H1 (cell line): ENCODE measurements around the gene MAP2K5. TPM values are rescaled to one million over a fixed set of nuclear protein-coding genes. Genes with fewer than 3 reads are reported as not detected.

Experiments
- CTCF ChIA-PET: fragments of 300-600 bp; sonication (Branson Sonifier 250); formaldehyde crosslinking; loops from one replicate; lab custom pipeline; 2021; ENCODE audit not compliant: partially characterized antibody; lab: Charles Lee
- POLR2A ChIA-PET: fragments of 300-600 bp; sonication (Branson Sonifier 250); formaldehyde crosslinking; loops from one replicate; lab custom pipeline; 2021; ENCODE audit warnings: inconsistent platforms; ENCODE audit not compliant: partially characterized antibody; lab: Charles Lee
- DNase-seq, 2 experiments: peaks; one replicate each; pipeline versions ENCODE4 v3.0.0 to v3.0.0-alpha.2; 2010 to 2022; ENCODE audit warnings: low spot score in 2 of 2, low read depth in 1 of 2, mixed read lengths in 1 of 2
- FAIRE-seq: peaks from 2 replicates; lab custom pipeline; 2011; peaks lifted over from hg19 to GRCh38; lab: Jason Lieb, UNC
- H2AFZ ChIP-seq: 2 replicates; pipeline ENCODE4 v1.8.1; 2012; ENCODE audit warnings: low read length, inconsistent platforms
- H2AK5ac ChIP-seq: 2 replicates; pipeline ENCODE4 v1.6.1; 2013; ENCODE audit warnings: low read depth, low read length
- H2BK120ac ChIP-seq: replicated peaks from 2 replicates; pipeline ENCODE3; 2013; ENCODE audit warnings: low read depth, low read length, inconsistent platforms
- H2BK12ac ChIP-seq: 2 replicates; pipeline ENCODE4 v1.6.1; 2013; ENCODE audit warnings: low read depth, low read length
- H2BK15ac ChIP-seq: 2 replicates; pipeline ENCODE4 v1.6.1; 2013; ENCODE audit warnings: low read length
- H2BK20ac ChIP-seq: 2 replicates; pipeline ENCODE4 v1.6.1; 2013; ENCODE audit warnings: low read length
- H2BK5ac ChIP-seq: 2 replicates; pipeline ENCODE4 v1.6.1; 2013; ENCODE audit warnings: low read depth, low read length
- H3K14ac ChIP-seq: 2 replicates; pipeline ENCODE4 v1.6.1; 2013; ENCODE audit warnings: inconsistent platforms; ENCODE audit not compliant: insufficient read length
- H3K18ac ChIP-seq: 2 replicates; pipeline ENCODE4 v1.6.1; 2013; ENCODE audit warnings: low read length; ENCODE audit errors: extremely low read depth
- H3K23ac ChIP-seq: 2 replicates; pipeline ENCODE4 v1.6.1; 2013; ENCODE audit warnings: inconsistent platforms; ENCODE audit not compliant: insufficient read length
- H3K23me2 ChIP-seq: 2 replicates; pipeline ENCODE4 v1.6.1; 2013; ENCODE audit warnings: low read depth, low read length
- H3K27ac ChIP-seq: 2 replicates; pipeline ENCODE4 v1.6.1; 2011; ENCODE audit warnings: low read depth, low read length, inconsistent platforms
- H3K27me3 ChIP-seq, 4 experiments: replicated peaks in 1 of 4; 1 replicate in 1 of 4; 2 replicates in 3 of 4; pipeline versions ENCODE4 v1.6.1 to v1.8.1; 2011 to 2013; ENCODE audit warnings: low read length in 3 of 4, mild to moderate bottlenecking in 3 of 4, inconsistent platforms in 2 of 4, mixed read lengths in 2 of 4, moderate library complexity in 1 of 4; ENCODE audit not compliant: control insufficient read depth in 3 of 4, insufficient read depth in 3 of 4; ENCODE audit errors: extremely low read depth in 1 of 4
- H3K36me3 ChIP-seq, 4 experiments: 2 replicates each; pipeline versions ENCODE4 v1.6.1 to v1.8.1; 2011 to 2013; ENCODE audit warnings: mild to moderate bottlenecking in 4 of 4, low read length in 3 of 4, moderate library complexity in 2 of 4, control low read depth in 1 of 4, inconsistent platforms in 1 of 4; ENCODE audit not compliant: insufficient read depth in 4 of 4, control insufficient read depth in 2 of 4
- H3K4ac ChIP-seq: replicated peaks from 2 replicates; pipeline ENCODE3; 2013; ENCODE audit warnings: low read length, low read depth, mixed read lengths, inconsistent platforms; ENCODE audit not compliant: insufficient read length
- H3K4me1 ChIP-seq, 4 experiments: replicated peaks in 1 of 4; 1 replicate in 1 of 4; 2 replicates in 3 of 4; pipeline versions ENCODE4 v1.6.1 to v1.8.1; 2011 to 2013; ENCODE audit warnings: low read length in 3 of 4, inconsistent platforms in 2 of 4, mixed read lengths in 1 of 4; ENCODE audit not compliant: insufficient read depth in 4 of 4, control insufficient read depth in 3 of 4
- H3K4me2 ChIP-seq, 2 experiments: 2 replicates each; pipeline versions ENCODE4 v1.6.1 to v1.8.1; 2011 to 2013; ENCODE audit warnings: low read depth in 2 of 2, low read length in 2 of 2, control low read depth in 1 of 2, inconsistent platforms in 1 of 2, mild to moderate bottlenecking in 1 of 2; ENCODE audit not compliant: insufficient read depth in 1 of 2
- H3K4me3 ChIP-seq, 4 experiments: fragments of 200-600, 300-600 bp in 1 of 4; sonication (generic), shearing (Covaris generic), sonication (Bioruptor Twin) in 1 of 4; 2 replicates each; pipeline versions ENCODE4 v1.5.1 to v1.8.1; 2011 to 2016; ENCODE audit warnings: low read length in 4 of 4, low read depth in 3 of 4, control low read depth in 2 of 4, inconsistent platforms in 2 of 4, mild to moderate bottlenecking in 2 of 4, mixed read lengths in 1 of 4, moderate library complexity in 1 of 4; ENCODE audit not compliant: insufficient read depth in 2 of 4; ENCODE audit errors: extremely low read depth in 1 of 4
- H3K56ac ChIP-seq: replicated peaks from 2 replicates; pipeline ENCODE3; 2013; ENCODE audit warnings: low read depth, mild to moderate bottlenecking, mixed read lengths, low read length, inconsistent platforms; ENCODE audit not compliant: insufficient read length
- H3K79me1 ChIP-seq: 2 replicates; pipeline ENCODE4 v1.6.1; 2013; ENCODE audit warnings: low read depth, low read length, control low read depth
- H3K79me2 ChIP-seq, 2 experiments: 2 replicates each; pipeline versions ENCODE4 v1.6.1 to v1.8.1; 2012 to 2013; ENCODE audit warnings: low read length in 2 of 2, mild to moderate bottlenecking in 2 of 2, inconsistent platforms in 1 of 2; ENCODE audit not compliant: insufficient read depth in 2 of 2, control insufficient read depth in 1 of 2
- H3K9ac ChIP-seq, 4 experiments: replicated peaks in 1 of 4; 1 replicate in 1 of 4; 2 replicates in 3 of 4; pipeline versions ENCODE4 v1.6.1 to v1.8.1; 2011 to 2013; ENCODE audit warnings: low read depth in 3 of 4, low read length in 3 of 4, control low read depth in 2 of 4, mild to moderate bottlenecking in 2 of 4, moderate library complexity in 2 of 4, inconsistent platforms in 1 of 4; ENCODE audit errors: extremely low read depth in 1 of 4
- H3K9me3 ChIP-seq, 2 experiments: 2 replicates each; pipeline versions ENCODE4 v1.6.1 to v1.8.1; 2012 to 2013; ENCODE audit warnings: mild to moderate bottlenecking in 2 of 2, moderate library complexity in 2 of 2, control low read depth in 1 of 2, inconsistent platforms in 1 of 2, low read depth in 1 of 2, low read length in 1 of 2, mixed read lengths in 1 of 2; ENCODE audit not compliant: insufficient read depth in 2 of 2
- H4K20me1 ChIP-seq, 2 experiments: replicated peaks in 1 of 2; 2 replicates each; pipeline versions ENCODE3 to v1.8.1; 2011 to 2013; ENCODE audit warnings: inconsistent platforms in 2 of 2, low read length in 2 of 2, mild to moderate bottlenecking in 1 of 2; ENCODE audit not compliant: insufficient read depth in 2 of 2, control insufficient read depth in 1 of 2
- H4K5ac ChIP-seq: 2 replicates; pipeline ENCODE4 v1.6.1; 2013; ENCODE audit warnings: low read length, low read depth, mixed read lengths, inconsistent platforms; ENCODE audit not compliant: insufficient read length
- H4K8ac ChIP-seq: 2 replicates; pipeline ENCODE4 v1.8.0; 2013; ENCODE audit warnings: mild to moderate bottlenecking, moderate library complexity, low read length, inconsistent platforms; ENCODE audit not compliant: insufficient read depth; ENCODE audit errors: extremely low read depth
- H4K91ac ChIP-seq: replicated peaks from 2 replicates; pipeline ENCODE3; 2013; ENCODE audit warnings: low read length, mixed read lengths, inconsistent platforms; ENCODE audit not compliant: insufficient read length
- E2F6 ChIP-seq: IDR thresholded peaks from 2 replicates; pipeline ENCODE4 v1.6.1; 2012; ENCODE audit warnings: inconsistent platforms
- WGBS, 2 experiments: shearing (Covaris generic) in 1 of 2; methylation state at CpG; one replicate each; pipeline versions ENCODE4 v1.1.6 to v1.1.7; 2013 to 2015; ENCODE audit warnings: low lambda C conversion rate in 2 of 2, mixed read lengths in 2 of 2, inconsistent platforms in 1 of 2, low coverage in 1 of 2, missing lambda C conversion rate in 1 of 2; ENCODE audit not compliant: insufficient replicate concordance in 2 of 2, insufficient coverage in 1 of 2, insufficient read length in 1 of 2; ENCODE audit errors: extremely low coverage in 1 of 2, missing lambda C conversion rate in 1 of 2; 5-methylcytosine and 5-hydroxymethylcytosine counted together
- polyA plus RNA-seq, 7 experiments: library from polyadenylated mRNA; depleted of rRNA in 3 of 7; stranded (reverse) in 5 of 7; unstranded in 2 of 7; fragments of >200 nt in 5 of 7; fragments of 200-250 nt in 2 of 7; gene quantifications; 1 replicate in 5 of 7; 2 replicates in 1 of 7; 4 replicates in 1 of 7; pipeline versions ENCODE4 v1.2.1 to v1.2.3, GENCODE V29; 2011 to 2013; ENCODE audit warnings: missing spikeins in 2 of 7, mixed read lengths in 2 of 7
- total RNA-seq: library from RNA; stranded (reverse); fragmentation: NEBNext Ultra II Directional; extraction: Animal tissue kit (Norgen Biotek cat#: 25700); gene quantifications from 2 replicates; pipeline ENCODE4 v1.2.1, GENCODE V29; 2021

Gene MAP2K5
- total and polyA plus RNA-seq, 2 of the 8 experiments (the other 6 are each of a cell fraction or from before 2014, with no cell fraction given): 4.4 to 15.8 TPM

- Histone ChIP-seq H2BK15ac (no peak overlapping the region), H3K23ac (no peak overlapping the region), H3K79me2 (no peaks in the 10 kb centered on the region), H2BK12ac (no peak overlapping the region), H3K27ac (no peak overlapping the region), H3K4me3 (no peak overlapping the region), H3K36me3 (no peaks in the 10 kb centered on the region), H2BK5ac (no peak overlapping the region), H3K18ac (no peak overlapping the region), H3K56ac (no peak overlapping the region), H2BK20ac (no peak overlapping the region), H3K79me1 (no peaks in the 10 kb centered on the region), H3K9ac (no peak overlapping the region), H4K91ac (no peak overlapping the region), H3K4me2 (no peak overlapping the region), H4K20me1 (no peaks in the 10 kb centered on the region), H2AK5ac (no peak overlapping the region), H4K5ac (no peak overlapping the region), H3K14ac (no peak overlapping the region), H3K27me3 (no peaks in the 10 kb centered on the region), H3K23me2 (no peaks in the 10 kb centered on the region; the same call in 1 of the 2 replicates), H3K4me1 (peaks cover 0 to 12% (median 3%) of the 10 kb centered on the region in 4 experiments; a peak in 2 of 7 replicates), H3K4ac (no peak overlapping the region), H2AFZ (no peak overlapping the region), H3K9me3 (no peaks in the 10 kb centered on the region), H2BK120ac (no peak overlapping the region), H4K8ac (no peak overlapping the region)
- CTCF ChIA-PET: interaction anchor here (0.6 to 0.9 kb wide), 3 partner anchors 253 to 1269 kb away, joined by 3 read pairs; no protein-coding TSS in a partner anchor
- POLR2A ChIA-PET: no interaction called here
- TF ChIP-seq E2F6: no peak
- WGBS, 2 experiments: 84% methylated on average over 3 of the region's 3 CpGs; no CpG with 5 or more reads in 1 of the 2 experiments
- DNase-seq (no peak), FAIRE-seq (no peak)
Observed at GRCh38 chr15:67775998-67776397, 233.5 kb downstream of the MAP2K5 start.
